Adrenal gland (tissue), 12 donors: ENCODE data around the gene UGT1A10. TPM values are rescaled to one million over a fixed set of nuclear protein-coding genes. Genes with fewer than 3 reads are reported as not detected.

Source experiments
- DNase-seq, 7 donors: peaks; one replicate each; pipeline ENCODE4 v3.0.0-alpha.2; 2019 to 2020
- H3K27ac ChIP-seq, 5 donors: fragments of 200-600 bp; sonication (generic) in 4 of 5; 1 replicate in 3 of 5; 2 replicates in 2 of 5; pipeline versions ENCODE4 v1.5.1 to v1.8.0; 2016 to 2020; ENCODE audit warnings: mild to moderate bottlenecking in 1 of 5
- H3K27me3 ChIP-seq: fragments of 200-600 bp; 2 replicates; pipeline ENCODE4 v1.8.0; 2021
- H3K36me3 ChIP-seq, 2 donors: fragments of 200-600 bp; replicated peaks in 1 of 2; 1 replicate in 1 of 2; 2 replicates in 1 of 2; pipeline versions ENCODE4 v1.5.1 to v1.8.0; 2018 to 2022
- H3K4me1 ChIP-seq, 2 donors: fragments of 200-600 bp; replicated peaks in 1 of 2; 1 replicate in 1 of 2; 2 replicates in 1 of 2; pipeline versions ENCODE4 v1.5.1 to v1.8.0; 2018 to 2021
- H3K4me3 ChIP-seq, 4 donors: fragments of 200-600 bp; sonication (generic) in 3 of 4; one replicate each; pipeline ENCODE4 v1.5.1; 2016 to 2018
- H3K9me3 ChIP-seq, 3 donors: fragments of 200-600 bp; sonication (generic) in 1 of 3; replicated peaks in 1 of 3; 1 replicate in 2 of 3; 2 replicates in 1 of 3; pipeline versions ENCODE4 v1.5.1 to v1.8.0; 2016 to 2021
- CTCF ChIP-seq, 6 experiments: fragments of 450-650 bp in 4 of 6; fragments of 200-600 bp in 2 of 6; sonication (generic) in 1 of 6; IDR thresholded peaks; 1 replicate in 5 of 6; 2 replicates in 1 of 6; pipeline versions ENCODE4 v1.5.1 to v1.8.0; 2016 to 2021; ENCODE audit warnings: antibody characterized with exemption in 6 of 6, mild to moderate bottlenecking in 2 of 6, moderate library complexity in 1 of 6
- POLR2A ChIP-seq, 2 donors: fragments of 450-650 bp; IDR thresholded peaks; one replicate each; pipeline ENCODE4 v1.6.1; 2017; ENCODE audit warnings: antibody characterized with exemption in 2 of 2, mild to moderate bottlenecking in 2 of 2, moderate library complexity in 1 of 2
- WGBS, 4 donors: extraction: QIAGEN DNeasy Blood & Tissue Kit in 2 of 4; methylation state at CpG; one replicate each; pipeline versions ENCODE4 v1.1.5 to v1.1.7; 2013 to 2017; 5-methylcytosine and 5-hydroxymethylcytosine counted together
- intact Hi-C, 2 donors: fragments of 100-400 bp; cut with DNase I; formaldehyde crosslinking; loops; one replicate each; pipeline versions ENCODE4 v1.14.1 to v1.15.0; 2022 to 2023
- polyA plus RNA-seq, 3 donors: library from polyadenylated mRNA; stranded (reverse); fragments of 200-250 nt in 2 of 3; fragments of 350-450 nt in 1 of 3; fragmentation: Illumina TruSeq in 1 of 3; extraction: RNeasy Lipid Tissue Mini Kit (QIAGEN cat#74804) in 1 of 3; gene quantifications; one replicate each; pipeline ENCODE4 v1.2.3, GENCODE V29; 2013 to 2014
- total RNA-seq, 9 donors: library from RNA; depleted of rRNA in 4 of 9; stranded (reverse); fragments of >200 nt in 4 of 9; fragments of 120-200 nt in 1 of 9; fragmentation: NEBNext Ultra II Directional in 1 of 9; extraction: Animal tissue kit (Norgen Biotek cat#: 25700) in 1 of 9; gene quantifications; one replicate each; pipeline versions ENCODE4 v1.1.0 to v1.2.4, GENCODE V29; 2013 to 2023
- donor health status: healthy with polysubstance abuse.
- donor health status: Bipolar disorder and iron deficiency.
- donor health status: DM: yes; HTN: yes; CAD: no.
- donor health status: DM: no; HTN: no; CAD: no.
- donor health status: DM: no; HTN: no; CAD: no.
- donor health status: DM: yes; HTN: yes; CAD: no.

UGT1A10 gene
- total and polyA plus RNA-seq, 12 donors: not detected

- Histone ChIP-seq H3K4me3 (no peak overlapping the region), H3K4me1 (no peaks in the 10 kb centered on the region), H3K27ac (no peak overlapping the region), H3K9me3 (no peaks in the 10 kb centered on the region), H3K36me3 (no peaks in the 10 kb centered on the region), H3K27me3 (no peaks in the 10 kb centered on the region)
- DNase-seq: no peak
- WGBS, 4 donors: 85 to 88% (median 87%) methylated on average over 5 of the region's 5 CpGs
- intact Hi-C loops: no loop called here
- TF ChIP-seq CTCF (IDR thresholded peaks at IDR 0.05): no peak
- TF ChIP-seq POLR2A (IDR thresholded peaks at IDR 0.05): no peak
Measured at GRCh38 chr2:233773854-233774253, 137.6 kb downstream of the UGT1A10 start.

- no peak for DNase-seq
- Histone ChIP-seq H3K9me3 (no peaks in the 10 kb centered on the region), H3K36me3 (no peaks in the 10 kb centered on the region), H3K27ac (no peak overlapping the region), H3K4me3 (no peak overlapping the region), H3K27me3 (no peaks in the 10 kb centered on the region), H3K4me1 (no peaks in the 10 kb centered on the region)
- 86 to 92% (median 91%) methylated on average over 6 of the region's 6 CpGs for WGBS, 4 donors
- intact Hi-C loops: no loop called here
- TF ChIP-seq CTCF (IDR thresholded peaks at IDR 0.05): no peak
- no peak for TF ChIP-seq POLR2A (IDR thresholded peaks at IDR 0.05)
Measured at GRCh38 chr2:233775414-233775813, 139.2 kb downstream of the UGT1A10 start.

- no peaks in the 10 kb centered on the region for H3K9me3 ChIP-seq
- no peaks in the 10 kb centered on the region for H3K27me3 ChIP-seq
- H3K36me3 ChIP-seq: no peaks in the 10 kb centered on the region
- DNase-seq: no peak
- no peak within 1 kb of the TSS for H3K4me3 ChIP-seq
- WGBS, 4 donors: 65 to 84% (median 69%) methylated on average over 2 of the region's 2 CpGs
- no peak within 1 kb of the TSS for H3K27ac ChIP-seq
- no peak for TF ChIP-seq POLR2A (IDR thresholded peaks at IDR 0.05)
- no peak for TF ChIP-seq CTCF (IDR thresholded peaks at IDR 0.05)
- H3K4me1 ChIP-seq: no peaks in the 10 kb centered on the region
- intact Hi-C loops: no loop called here
Measured at GRCh38 chr2:233778030-233778429, 141.8 kb downstream of the UGT1A10 start, which contains the start of gene MROH2A. Gene MROH2A, plus strand, starts transcription at chr2:233778330. Its CDS starts 1,029 bp downstream, at chr2:233779359.

GRCh38 chr2:233779722-233780121 is 143.5 kb downstream of the UGT1A10 start:
- intact Hi-C loops: no loop called here
- TF ChIP-seq POLR2A (IDR thresholded peaks at IDR 0.05) (no peak), CTCF (IDR thresholded peaks at IDR 0.05) (no peak)
- Histone ChIP-seq H3K27ac (no peak overlapping the region), H3K4me1 (no peaks in the 10 kb centered on the region), H3K27me3 (no peaks in the 10 kb centered on the region), H3K9me3 (no peaks in the 10 kb centered on the region), H3K36me3 (no peaks in the 10 kb centered on the region), H3K4me3 (no peak overlapping the region)
- 40 to 79% (median 79%) methylated on average over 1 to 4 of the region's 4 CpGs for WGBS, 4 donors
- DNase-seq: no peak
